Measurements from ENCODE around the gene DYNC1LI1.

DNA sequence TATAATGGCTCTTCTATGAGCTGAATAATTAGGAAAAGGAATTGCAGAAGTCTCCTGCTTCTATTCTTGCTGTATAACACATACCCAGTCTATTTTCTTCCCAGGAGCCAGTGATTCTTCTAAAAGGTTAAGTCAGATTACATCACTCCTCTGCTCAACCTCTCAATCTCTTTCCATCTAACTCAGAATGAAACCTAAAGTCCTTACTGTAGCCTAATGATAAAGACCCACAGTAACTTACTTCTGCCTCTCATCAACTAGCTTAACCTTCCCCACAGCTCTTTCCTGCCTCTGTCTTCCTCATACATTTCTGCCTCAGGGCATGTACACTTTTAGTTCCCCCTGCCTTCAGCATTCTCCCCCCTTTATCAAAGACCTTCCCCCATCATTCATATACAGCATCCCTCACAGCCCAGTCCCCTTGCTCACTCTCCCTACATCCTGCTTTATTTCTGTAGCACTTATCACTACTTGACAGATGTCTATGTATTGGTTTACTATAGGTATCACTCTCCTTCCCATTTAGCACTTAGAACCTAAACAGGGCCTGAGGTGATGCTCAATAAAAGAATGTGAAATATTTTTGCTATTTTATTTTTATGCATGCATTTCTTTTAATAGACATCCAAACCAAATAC lies 39.5 kb downstream of the DYNC1LI1 start:
- TF ChIP-seq, protein P1, sequence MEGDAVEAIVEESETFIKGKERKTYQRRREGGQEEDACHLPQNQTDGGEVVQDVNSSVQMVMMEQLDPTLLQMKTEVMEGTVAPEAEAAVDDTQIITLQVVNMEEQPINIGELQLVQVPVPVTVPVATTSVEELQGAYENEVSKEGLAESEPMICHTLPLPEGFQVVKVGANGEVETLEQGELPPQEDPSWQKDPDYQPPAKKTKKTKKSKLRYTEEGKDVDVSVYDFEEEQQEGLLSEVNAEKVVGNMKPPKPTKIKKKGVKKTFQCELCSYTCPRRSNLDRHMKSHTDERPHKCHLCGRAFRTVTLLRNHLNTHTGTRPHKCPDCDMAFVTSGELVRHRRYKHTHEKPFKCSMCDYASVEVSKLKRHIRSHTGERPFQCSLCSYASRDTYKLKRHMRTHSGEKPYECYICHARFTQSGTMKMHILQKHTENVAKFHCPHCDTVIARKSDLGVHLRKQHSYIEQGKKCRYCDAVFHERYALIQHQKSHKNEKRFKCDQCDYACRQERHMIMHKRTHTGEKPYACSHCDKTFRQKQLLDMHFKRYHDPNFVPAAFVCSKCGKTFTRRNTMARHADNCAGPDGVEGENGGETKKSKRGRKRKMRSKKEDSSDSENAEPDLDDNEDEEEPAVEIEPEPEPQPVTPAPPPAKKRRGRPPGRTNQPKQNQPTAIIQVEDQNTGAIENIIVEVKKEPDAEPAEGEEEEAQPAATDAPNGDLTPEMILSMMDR (IDR thresholded peaks at IDR 0.05; ENCODE audit: poor library complexity, severe bottlenecking) = no peak
- no peak for TF ChIP-seq REST (IDR thresholded peaks at IDR 0.05; ENCODE audit: borderline replicate concordance)
- no peak for TF ChIP-seq SMC3 (conservative IDR thresholded peaks at IDR 0.05; ENCODE audit: poor library complexity)
- no peak for TF ChIP-seq EZH2 (IDR thresholded peaks at IDR 0.05; ENCODE audit: borderline replicate concordance, insufficient read depth, low read length, poor library complexity, severe bottlenecking)
- TF ChIP-seq MXI1 (conservative IDR thresholded peaks at IDR 0.05; ENCODE audit: poor library complexity, severe bottlenecking) = no peak

All from neural cell (in vitro differentiated cells).